Mesothelial cell of epicardium (in vitro differentiated cells): Measurements from ENCODE around the gene IGSF9B. TPM values are rescaled to one million over a fixed set of nuclear protein-coding genes. Genes with fewer than 3 reads are reported as not detected.

Source experiments
- DNase-seq, 2 experiments: peaks; one replicate each; pipeline ENCODE4 v3.0.0; 2021; ENCODE audit warnings: low spot score in 2 of 2; ENCODE audit not compliant: unreplicated experiment in 2 of 2
- H3K27ac Mint-ChIP-seq: 2 replicates; pipeline ENCODE4 v1.8.0; 2021; ENCODE audit warnings: mixed read lengths
- H3K27me3 Mint-ChIP-seq: 2 replicates; pipeline ENCODE4 v1.8.0; 2021; ENCODE audit warnings: low read depth, mixed read lengths
- H3K36me3 Mint-ChIP-seq: 2 replicates; pipeline ENCODE4 v1.8.0; 2021; ENCODE audit warnings: mixed read lengths
- H3K4me1 Mint-ChIP-seq: 2 replicates; pipeline ENCODE4 v1.8.0; 2021; ENCODE audit warnings: mixed read lengths
- H3K4me3 Mint-ChIP-seq: 2 replicates; pipeline ENCODE4 v1.8.0; 2021; ENCODE audit warnings: mild to moderate bottlenecking, moderate library complexity, mixed read lengths
- H3K9me3 Mint-ChIP-seq: 2 replicates; pipeline ENCODE4 v1.8.0; 2021; ENCODE audit warnings: mixed read lengths
- CTCF ChIP-seq: fragments of 200-600 bp; sonication (generic); IDR thresholded peaks from one replicate; pipeline ENCODE4 v1.5.0; 2021; ENCODE audit warnings: antibody characterized with exemption; ENCODE audit not compliant: unreplicated experiment
- total RNA-seq: library from RNA; stranded (reverse); gene quantifications from 3 replicates; pipeline ENCODE4 v1.2.1, GENCODE V29; 2021

IGSF9B gene
- total RNA-seq, 1 donor from 2014 or later, result 4.8 TPM

GRCh38 chr11:133929401-133930052 lies 27.2 kb downstream of the IGSF9B start:
- no peaks in the 10 kb centered on the region for H3K9me3 Mint-ChIP-seq
- H3K27ac Mint-ChIP-seq, result no peak overlapping the region
- no peak for TF ChIP-seq CTCF
- H3K4me1 Mint-ChIP-seq, result peaks cover 8% of the 10 kb centered on the region
- H3K36me3 Mint-ChIP-seq, result no peaks in the 10 kb centered on the region
- H3K4me3 Mint-ChIP-seq, result no peak overlapping the region
- H3K27me3 Mint-ChIP-seq, result peaks cover 7% of the 10 kb centered on the region
- DNase-seq, result no peak

GRCh38 chr11:133928628-133929059 lies 28.1 kb downstream of the IGSF9B start:
- peaks cover 7% of the 10 kb centered on the region for H3K27me3 Mint-ChIP-seq
- no peak overlapping the region for H3K4me3 Mint-ChIP-seq
- H3K9me3 Mint-ChIP-seq, result no peaks in the 10 kb centered on the region
- no peak for DNase-seq
- H3K27ac Mint-ChIP-seq, result no peak overlapping the region
- no peaks in the 10 kb centered on the region for H3K36me3 Mint-ChIP-seq
- peaks cover 8% of the 10 kb centered on the region for H3K4me1 Mint-ChIP-seq
- TF ChIP-seq CTCF, result no peak

- peak in 1 of 2 experiments; percentile 80 for DNase-seq
- Mint-ChIP-seq H3K4me1 (peaks cover 8% of the 10 kb centered on the region), H3K27me3 (peaks cover 7% of the 10 kb centered on the region), H3K36me3 (no peaks in the 10 kb centered on the region), H3K9me3 (no peaks in the 10 kb centered on the region), H3K4me3 (peak overlapping the region; percentile 54), H3K27ac (no peak overlapping the region)
- peak; percentile 82 for TF ChIP-seq CTCF
Measured at GRCh38 chr11:133927690-133928627, 28.8 kb downstream of the IGSF9B start.

- Mint-ChIP-seq H3K27me3 (peaks cover 7% of the 10 kb centered on the region), H3K4me1 (peaks cover 8% of the 10 kb centered on the region), H3K36me3 (no peaks in the 10 kb centered on the region), H3K9me3 (no peaks in the 10 kb centered on the region), H3K27ac (no peak overlapping the region), H3K4me3 (no peak overlapping the region)
- TF ChIP-seq CTCF, result no peak
- no peak for DNase-seq
Measured at GRCh38 chr11:133926466-133927246, 30.1 kb downstream of the IGSF9B start.

- no peak for TF ChIP-seq CTCF
- Mint-ChIP-seq H3K4me3 (no peak overlapping the region), H3K9me3 (no peaks in the 10 kb centered on the region), H3K4me1 (peaks cover 8% of the 10 kb centered on the region), H3K27ac (no peak overlapping the region), H3K27me3 (peaks cover 7% of the 10 kb centered on the region), H3K36me3 (no peaks in the 10 kb centered on the region)
- DNase-seq, result no peak
Measured at GRCh38 chr11:133925756-133926155, 31.0 kb downstream of the IGSF9B start.
